Mucosa of stomach (tissue), 1 donor: ENCODE measurements around the gene PTPN14.
A peak's percentile ranks its signal among the peaks of the same experiment; 100 is the strongest.

ENCODE experiments used
- H3K27me3 ChIP-seq: one replicate; pipeline ENCODE4 v1.7.0; 2013; ENCODE audit warnings: mild to moderate bottlenecking, low read length; ENCODE audit not compliant: control insufficient read depth, insufficient read depth
- H3K36me3 ChIP-seq: one replicate; pipeline ENCODE4 v1.7.0; 2013; ENCODE audit warnings: low read length; ENCODE audit not compliant: control insufficient read depth, insufficient read depth
- H3K4me1 ChIP-seq: one replicate; pipeline ENCODE4 v1.7.0; 2013; ENCODE audit warnings: mild to moderate bottlenecking, low read length; ENCODE audit not compliant: control insufficient read depth, insufficient read depth
- H3K4me3 ChIP-seq: one replicate; pipeline ENCODE4 v1.7.0; 2013; ENCODE audit warnings: low read length
- H3K9ac ChIP-seq: one replicate; pipeline ENCODE4 v1.7.0; 2013; ENCODE audit warnings: mild to moderate bottlenecking, low read length, moderate library complexity
- H3K9me3 ChIP-seq: one replicate; pipeline ENCODE4 v1.7.0; 2013; ENCODE audit warnings: mild to moderate bottlenecking, low read length, moderate library complexity; ENCODE audit not compliant: control insufficient read depth
- donor health status: Pancreatic carcinoma.

Gene PTPN14

GRCh38 chr1:214565310-214565709 is 13.9 kb upstream of the PTPN14 start:
- Histone ChIP-seq H3K9me3 (no peaks in the 10 kb centered on the region), H3K4me1 (no peaks in the 10 kb centered on the region), H3K36me3 (no peaks in the 10 kb centered on the region), H3K4me3 (no peak overlapping the region), H3K27me3 (no peaks in the 10 kb centered on the region), H3K9ac (no peak overlapping the region)

DNA sequence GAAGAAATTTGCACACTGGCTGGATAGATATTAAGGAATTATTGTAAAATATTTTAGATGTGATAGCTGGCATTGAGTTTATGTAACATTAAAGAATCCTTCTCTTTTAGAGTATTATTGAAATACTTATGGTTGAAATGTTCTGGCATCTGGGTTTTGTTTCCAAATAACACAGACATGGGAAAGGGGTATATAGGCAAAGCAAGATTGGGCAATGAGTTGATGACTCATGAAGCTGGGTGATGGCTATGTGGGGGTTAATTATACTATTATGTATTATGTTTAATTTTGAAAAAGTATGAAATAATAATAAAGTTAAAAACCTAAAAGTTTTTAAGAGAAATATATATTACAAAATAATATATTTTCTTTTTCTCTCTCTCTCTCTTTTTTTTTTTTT is 12.5 kb upstream of the PTPN14 start:
- Histone ChIP-seq H3K9me3 (no peaks in the 10 kb centered on the region), H3K4me1 (no peaks in the 10 kb centered on the region), H3K36me3 (no peaks in the 10 kb centered on the region), H3K9ac (no peak overlapping the region), H3K4me3 (no peak overlapping the region), H3K27me3 (no peaks in the 10 kb centered on the region)

DNA sequence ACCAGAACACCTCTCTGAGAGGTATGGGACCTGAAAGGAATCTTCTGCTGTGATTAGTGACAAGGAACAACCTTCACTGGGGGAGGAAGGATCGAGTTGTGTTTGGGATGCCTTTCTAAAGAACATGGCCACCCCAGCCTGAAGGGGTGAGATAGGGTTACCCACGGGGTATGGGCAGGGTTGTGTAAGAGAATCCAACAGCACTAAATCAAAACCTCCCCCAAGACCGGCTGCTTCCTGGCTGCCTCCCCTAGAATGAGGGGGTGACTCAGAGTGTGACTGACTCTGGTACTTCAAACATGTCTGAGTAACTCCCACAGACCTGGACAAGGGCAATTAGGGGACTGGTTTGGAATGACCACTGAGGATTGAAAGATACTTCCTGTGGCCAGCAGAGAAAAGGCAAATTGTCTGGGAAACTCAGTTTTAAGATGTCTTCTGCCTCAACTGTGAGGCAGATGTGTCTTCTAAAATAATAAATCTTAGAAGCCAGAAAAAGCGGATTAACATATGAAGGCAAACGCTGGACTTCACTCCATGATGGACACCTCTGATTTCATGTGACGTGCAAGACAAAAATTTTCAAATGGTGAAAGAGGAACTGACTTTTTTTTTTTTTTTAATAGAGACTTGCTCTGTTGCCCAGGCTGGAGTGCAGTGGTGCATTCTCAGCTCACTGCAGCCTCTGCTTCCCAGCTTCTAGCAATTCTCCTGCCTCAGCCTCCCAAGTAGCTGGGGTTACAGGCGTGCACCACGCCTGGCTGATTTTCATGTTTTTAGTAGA is 6.7 kb upstream of the PTPN14 start:
- H3K4me3 ChIP-seq, result no peak overlapping the region
- no peaks in the 10 kb centered on the region for H3K9me3 ChIP-seq
- H3K4me1 ChIP-seq, result no peaks in the 10 kb centered on the region
- no peaks in the 10 kb centered on the region for H3K27me3 ChIP-seq
- H3K36me3 ChIP-seq, result no peaks in the 10 kb centered on the region
- H3K9ac ChIP-seq, result no peak overlapping the region

DNA sequence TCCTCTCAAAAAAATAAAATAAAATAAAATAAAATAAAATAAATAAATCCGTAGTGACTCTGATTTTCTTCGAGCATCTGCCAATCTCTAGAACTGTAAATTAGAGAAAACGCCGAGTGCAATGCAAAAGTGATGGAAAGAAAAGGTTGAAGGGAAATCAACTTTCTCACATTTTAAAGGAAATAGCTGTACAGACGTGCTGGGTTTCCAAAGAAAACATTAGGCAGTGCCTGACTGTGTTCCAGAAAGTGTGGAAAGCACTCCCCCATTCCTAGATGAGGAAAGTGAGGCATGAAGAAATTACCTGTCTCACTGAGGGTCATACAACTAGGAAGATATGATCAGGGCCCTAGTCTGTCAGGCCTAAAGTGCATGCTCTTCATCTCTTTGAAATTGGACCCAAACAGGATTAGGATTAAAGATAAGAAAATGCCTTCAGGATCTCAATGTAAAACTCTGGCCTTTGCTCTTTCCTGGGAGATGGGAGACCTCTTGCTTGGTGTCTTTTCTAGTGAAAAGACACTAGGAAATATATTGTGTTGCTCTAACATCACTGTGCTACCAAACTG is 1.8 kb upstream of the PTPN14 start:
- Histone ChIP-seq H3K9me3 (no peaks in the 10 kb centered on the region), H3K9ac (no peak overlapping the region), H3K4me1 (peaks cover 10% of the 10 kb centered on the region), H3K4me3 (no peak overlapping the region), H3K36me3 (no peaks in the 10 kb centered on the region), H3K27me3 (no peaks in the 10 kb centered on the region)

- H3K4me1 ChIP-seq, result peaks cover 19% of the 10 kb centered on the region
- H3K36me3 ChIP-seq, result no peaks in the 10 kb centered on the region
- H3K4me3 ChIP-seq, result peak overlapping the region; percentile 76
- H3K9me3 ChIP-seq, result no peaks in the 10 kb centered on the region
- H3K9ac ChIP-seq, result peak overlapping the region; percentile 96
- no peaks in the 10 kb centered on the region for H3K27me3 ChIP-seq
Measured at GRCh38 chr1:214552174-214552608, 789 bp upstream of the PTPN14 start.

DNA sequence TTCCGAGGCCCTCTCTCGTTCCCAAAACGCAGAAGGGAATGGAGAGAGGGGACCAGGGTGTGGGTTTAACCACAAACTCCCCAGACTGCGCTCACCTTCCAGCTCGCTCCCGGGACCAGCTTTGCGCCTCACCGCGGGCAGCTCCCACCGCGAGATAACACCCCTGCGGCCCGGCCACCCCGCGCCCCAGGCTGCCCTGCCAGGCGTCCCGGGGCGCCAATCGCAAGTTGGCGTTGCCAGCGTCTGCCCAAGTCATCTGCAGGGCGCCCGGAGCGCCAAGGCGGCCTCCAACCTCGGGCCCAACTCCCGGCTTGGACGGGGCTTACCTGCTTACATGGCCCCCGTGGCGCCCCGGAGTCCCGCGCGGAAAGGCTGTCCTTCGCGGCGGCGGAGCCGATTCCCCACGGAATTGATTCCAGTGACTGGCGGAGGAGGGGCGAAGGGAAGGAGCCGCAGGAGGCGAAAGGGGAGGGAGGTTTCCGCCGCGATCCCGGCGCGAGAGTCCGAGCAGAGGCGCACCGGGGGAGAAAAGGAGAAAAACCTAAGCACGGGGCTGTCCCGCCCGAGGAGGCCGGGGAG is 456 bp downstream of the PTPN14 start:
- H3K9me3 ChIP-seq, result no peaks in the 10 kb centered on the region
- H3K9ac ChIP-seq, result peak overlapping the region; percentile 97
- no peaks in the 10 kb centered on the region for H3K27me3 ChIP-seq
- peak overlapping the region; percentile 75 for H3K4me3 ChIP-seq
- H3K4me1 ChIP-seq, result peaks cover 27% of the 10 kb centered on the region
- no peaks in the 10 kb centered on the region for H3K36me3 ChIP-seq

DNA sequence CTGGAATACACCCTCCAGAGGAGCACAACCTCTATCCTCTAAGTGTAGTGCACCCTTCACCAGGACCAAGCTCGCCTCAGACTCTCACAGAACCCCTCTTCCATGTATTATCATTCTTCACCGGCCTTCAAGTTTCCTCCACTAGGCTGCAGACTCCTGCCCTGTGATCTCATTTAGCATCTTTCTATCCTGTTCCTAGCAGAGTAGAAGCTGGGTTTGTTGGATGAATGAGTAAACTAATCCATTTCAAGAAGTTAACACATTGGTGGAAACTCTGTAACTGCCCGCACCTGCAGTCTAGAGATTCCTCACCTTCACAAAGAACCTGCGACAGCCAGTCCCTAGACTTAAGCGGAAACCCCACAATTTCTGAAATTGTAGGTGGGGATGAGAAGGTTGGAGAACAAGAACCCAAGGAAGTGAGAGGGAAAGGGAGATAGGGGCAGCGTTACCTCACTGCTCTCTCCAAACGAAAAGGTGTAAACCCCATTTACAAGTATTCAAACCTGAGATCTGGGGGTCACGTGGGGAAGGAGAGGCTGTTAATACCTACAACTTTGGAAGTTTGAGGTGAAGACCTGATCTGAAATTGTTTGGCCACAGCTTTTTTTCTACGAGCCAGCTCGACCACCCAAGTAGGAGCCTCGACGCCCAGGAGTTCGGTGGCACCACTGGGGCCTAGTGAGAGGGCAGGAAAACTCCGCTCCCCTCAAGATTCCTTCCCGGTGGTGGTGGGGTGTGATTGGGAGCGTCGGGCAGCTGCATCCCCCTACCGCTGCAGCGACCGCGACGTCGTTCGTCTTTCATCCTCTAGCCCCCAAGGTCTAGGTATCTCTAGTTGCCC is 1.2 kb downstream of the PTPN14 start:
- peak overlapping the region; percentile 75 for H3K4me3 ChIP-seq
- H3K9ac ChIP-seq, result peak overlapping the region; percentile 97
- no peaks in the 10 kb centered on the region for H3K36me3 ChIP-seq
- no peaks in the 10 kb centered on the region for H3K9me3 ChIP-seq
- H3K4me1 ChIP-seq, result peaks cover 34% of the 10 kb centered on the region
- H3K27me3 ChIP-seq, result no peaks in the 10 kb centered on the region

GRCh38 chr1:214549604-214550003 is 1.8 kb downstream of the PTPN14 start:
- H3K9me3 ChIP-seq, result no peaks in the 10 kb centered on the region
- no peaks in the 10 kb centered on the region for H3K27me3 ChIP-seq
- peaks cover 36% of the 10 kb centered on the region for H3K4me1 ChIP-seq
- H3K4me3 ChIP-seq, result peak overlapping the region; percentile 75
- H3K36me3 ChIP-seq, result no peaks in the 10 kb centered on the region
- peak overlapping the region; percentile 97 for H3K9ac ChIP-seq

- no peaks in the 10 kb centered on the region for H3K36me3 ChIP-seq
- H3K9me3 ChIP-seq, result no peaks in the 10 kb centered on the region
- peaks cover 36% of the 10 kb centered on the region for H3K4me1 ChIP-seq
- no peaks in the 10 kb centered on the region for H3K27me3 ChIP-seq
- H3K4me3 ChIP-seq, result no peak overlapping the region
- no peak overlapping the region for H3K9ac ChIP-seq
Measured at GRCh38 chr1:214548988-214549387, 2.4 kb downstream of the PTPN14 start.

GRCh38 chr1:214548271-214548670 is 3.1 kb downstream of the PTPN14 start:
- H3K27me3 ChIP-seq, result no peaks in the 10 kb centered on the region
- H3K4me3 ChIP-seq, result no peak overlapping the region
- peaks cover 36% of the 10 kb centered on the region for H3K4me1 ChIP-seq
- H3K9me3 ChIP-seq, result no peaks in the 10 kb centered on the region
- H3K36me3 ChIP-seq, result no peaks in the 10 kb centered on the region
- no peak overlapping the region for H3K9ac ChIP-seq

DNA sequence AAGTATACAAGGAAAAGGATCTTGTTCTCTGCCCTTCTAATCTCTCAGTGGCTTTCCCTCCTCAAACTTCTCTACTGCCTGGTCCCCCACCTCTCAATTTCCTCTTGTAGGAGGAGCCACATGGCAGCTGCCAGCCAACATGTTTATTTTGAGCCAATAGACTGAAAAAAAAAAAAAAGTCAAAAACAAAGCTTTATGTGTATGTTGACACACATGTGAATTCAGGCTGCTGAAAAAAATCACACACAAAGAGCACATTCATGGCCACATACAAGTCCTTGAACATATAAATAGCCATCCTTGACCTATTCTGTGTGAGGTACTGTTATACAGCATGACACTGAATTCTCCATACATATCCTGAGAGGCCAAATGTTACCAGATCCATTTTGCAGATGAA is 3.7 kb downstream of the PTPN14 start:
- Histone ChIP-seq H3K4me3 (no peak overlapping the region), H3K9me3 (no peaks in the 10 kb centered on the region), H3K27me3 (no peaks in the 10 kb centered on the region), H3K4me1 (peaks cover 36% of the 10 kb centered on the region), H3K36me3 (no peaks in the 10 kb centered on the region), H3K9ac (no peak overlapping the region)
